Measurements from ENCODE around the gene HNRNPH3. TPM values are rescaled to one million over a fixed set of nuclear protein-coding genes. Genes with fewer than 3 reads are reported as not detected.

Gene HNRNPH3
- total and polyA plus RNA-seq, 8 donors, result 23.1 to 95.3 (median 30.7) TPM

GRCh38 chr10:68371604-68372003 is 39.7 kb downstream of the HNRNPH3 start:
- H3K27ac ChIP-seq, result no peak overlapping the region
- no peaks in the 10 kb centered on the region for H3K27me3 ChIP-seq
- H3K4me3 ChIP-seq, result no peak overlapping the region
- DNase-seq (no peak), FAIRE-seq (no peak), ATAC-seq (no peak)
- H3K4me1 ChIP-seq, result no peaks in the 10 kb centered on the region
- 93 to 97% methylated on average over 1 of the region's 1 CpG for WGBS, 2 donors
- intact Hi-C loops (cut with DNase I), result no loop called here
- TF ChIP-seq CTCF (IDR thresholded peaks at IDR 0.05), result no peak
- peaks cover 0 to 26% (median 3%) of the 10 kb centered on the region in 3 donors for H3K36me3 ChIP-seq
- H3K9me3 ChIP-seq, result no peaks in the 10 kb centered on the region

- no peak for TF ChIP-seq CTCF (IDR thresholded peaks at IDR 0.05)
These were observed 53.9 kb downstream of the HNRNPH3 start for GRCh38 chr10:68385740-68386139.

More at GRCh38 chr10:68385740-68386139, 53.9 kb downstream of the HNRNPH3 start:
- 79 to 92% methylated on average over 2 of the region's 2 CpGs for WGBS, 2 donors
- FAIRE-seq, result no peak
- Histone ChIP-seq H3K27ac (no peak overlapping the region), H3K27me3 (no peaks in the 10 kb centered on the region), H3K4me1 (no peaks in the 10 kb centered on the region), H3K36me3 (peaks cover 0 to 47% (median 0%) of the 10 kb centered on the region in 3 donors), H3K4me3 (no peak overlapping the region), H3K9me3 (no peaks in the 10 kb centered on the region)
- intact Hi-C loops (cut with DNase I), result no loop called here
- no peak for ATAC-seq
- no peak for DNase-seq

Other genes starting within 250 kb of the HNRNPH3 start
- gene MYPN, start 222.6 kb upstream of the HNRNPH3 start, total RNA-seq, result under 1 TPM; 0.16 to 0.83 (median 0.41) TPM
- under 1 TPM; 0.16 to 0.19 TPM for gene MYPN, start 222.6 kb upstream of the HNRNPH3 start, polyA plus RNA-seq
- under 1 TPM in 3 of 6 donors, not detected in 3; 0.14 to 0.28 (median 0.19) TPM for gene ATOH7, start 100.0 kb upstream of the HNRNPH3 start, total RNA-seq
- under 1 TPM; 0.11 to 0.38 TPM for gene ATOH7, start 100.0 kb upstream of the HNRNPH3 start, polyA plus RNA-seq
- 10 to 100 TPM; 19.4 to 47.5 (median 27.8) TPM for gene PBLD, start 864 bp downstream of the HNRNPH3 start, total RNA-seq
- 10 to 100 TPM; 11.9 to 14.2 TPM for gene PBLD, start 864 bp downstream of the HNRNPH3 start, polyA plus RNA-seq
- 10 to 100 TPM in 3 of 6 donors, 1 to 10 TPM in 3; 8.6 to 15.5 (median 10.0) TPM for gene RUFY2, start 75.2 kb downstream of the HNRNPH3 start, total RNA-seq
- gene RUFY2, start 75.2 kb downstream of the HNRNPH3 start, polyA plus RNA-seq, result 1 to 10 TPM; 3.6 to 7.8 TPM
- 1 to 10 TPM in 5 of 6 donors, under 1 TPM in 1; 0.92 to 2.8 (median 1.5) TPM for gene DNA2, start 139.9 kb downstream of the HNRNPH3 start, total RNA-seq
- 1 to 10 TPM; 1.3 to 2.1 TPM for gene DNA2, start 139.9 kb downstream of the HNRNPH3 start, polyA plus RNA-seq
- 10 to 100 TPM in 5 of 6 donors, 1 to 10 TPM in 1; 10.0 to 17.6 (median 13.4) TPM for gene SLC25A16, start 195.5 kb downstream of the HNRNPH3 start, total RNA-seq
- gene SLC25A16, start 195.5 kb downstream of the HNRNPH3 start, polyA plus RNA-seq, result 10 to 100 TPM; 10.8 to 13.7 TPM
- 1 to 10 TPM in 3 of 6 donors, under 1 TPM in 3; 0.57 to 1.6 (median 0.91) TPM for gene TET1, start 228.3 kb downstream of the HNRNPH3 start, total RNA-seq
- under 1 TPM; 0.11 to 0.12 TPM for gene TET1, start 228.3 kb downstream of the HNRNPH3 start, polyA plus RNA-seq

All from pancreas (tissue), 10 donors.